NCI-H524 (cell line): ENCODE measurements around the gene TSEN54.

Experiments used
- DNase-seq, 2 experiments: peaks; one replicate each; lab custom pipeline; 2025; lab: John Stamatoyannopoulos, UW

The TSEN54 gene

DNA sequence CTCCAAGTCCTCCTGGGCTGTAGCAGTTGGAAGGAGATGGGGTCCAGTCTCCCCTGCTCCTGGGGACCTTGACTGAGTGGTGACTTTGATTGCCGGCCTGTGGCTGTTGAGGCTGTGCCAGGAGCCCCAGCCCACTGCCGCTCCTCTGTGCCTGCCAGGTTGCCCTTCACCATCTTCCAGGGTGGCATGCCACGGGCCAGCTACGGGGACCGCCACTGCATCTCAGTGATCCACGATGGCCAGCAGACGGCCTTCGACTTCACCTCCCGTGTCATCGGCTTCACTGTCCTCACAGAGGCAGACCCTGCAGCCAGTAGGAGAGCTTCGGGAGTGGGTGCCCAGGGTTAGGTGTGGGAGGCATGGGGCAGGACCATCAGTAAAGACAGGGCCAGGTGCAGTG is 47.9 kb downstream of the TSEN54 start:
- no peak for DNase-seq

DNA sequence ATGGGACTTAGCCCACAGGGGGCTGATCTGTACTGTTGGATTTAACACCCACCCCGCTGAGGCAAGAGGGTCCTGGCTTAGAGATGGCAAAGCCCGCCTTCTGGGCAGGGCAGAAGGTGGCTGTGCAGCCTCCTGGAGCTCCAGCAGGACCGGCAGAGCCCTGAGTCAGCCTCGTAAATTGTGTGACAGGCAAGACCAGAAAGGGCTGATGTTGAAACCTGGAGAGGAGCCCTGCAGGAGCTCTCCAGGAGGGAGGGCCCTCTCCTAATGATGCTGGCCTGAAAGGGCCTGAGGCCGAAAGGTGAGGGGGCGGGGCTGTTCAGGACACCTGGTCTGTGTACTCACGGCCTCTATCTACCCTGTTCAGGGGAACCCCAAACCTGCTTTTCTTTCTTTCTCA is 48.7 kb downstream of the TSEN54 start:
- DNase-seq, result no peak

DNA sequence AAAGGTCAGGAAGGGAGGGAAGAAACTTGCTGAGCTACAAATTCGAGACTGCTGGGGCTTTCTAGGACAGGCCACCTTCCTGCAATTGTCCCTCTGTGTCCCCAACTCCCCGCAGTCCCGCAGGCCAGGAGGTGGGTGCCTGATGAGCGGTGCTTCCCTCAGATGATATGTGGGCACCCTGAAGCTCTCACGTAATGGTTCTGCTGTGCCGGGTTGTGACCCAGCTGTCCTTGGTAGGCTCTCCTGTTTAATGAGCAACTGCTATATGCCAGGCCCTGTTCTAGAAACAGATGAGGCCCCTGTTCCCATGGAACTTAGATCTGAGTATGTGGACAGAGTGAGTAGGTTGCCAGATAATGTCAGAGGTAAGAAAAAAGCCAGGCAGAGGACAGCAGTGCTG is 49.3 kb downstream of the TSEN54 start:
- no peak for DNase-seq

DNA sequence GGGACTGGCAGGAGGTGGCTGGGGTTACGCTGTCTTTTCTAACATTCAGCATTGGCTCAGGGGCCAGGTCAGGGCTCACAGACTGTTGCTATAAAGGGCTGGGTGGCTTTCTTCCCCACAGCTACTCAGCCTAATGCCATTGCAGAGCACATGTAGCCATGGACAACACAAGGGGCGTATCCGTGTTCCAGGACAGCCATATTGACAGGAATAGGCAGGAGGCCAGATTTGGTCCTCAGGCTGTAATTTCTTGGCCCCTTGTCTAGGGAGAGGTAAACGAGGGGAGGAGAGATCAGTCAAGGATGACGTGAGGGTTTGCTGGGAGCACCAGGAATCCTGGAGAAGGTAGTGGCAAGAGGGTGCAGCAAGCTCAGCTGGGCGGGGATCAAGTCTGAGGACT is 50.1 kb downstream of the TSEN54 start:
- DNase-seq, result no peak

DNA sequence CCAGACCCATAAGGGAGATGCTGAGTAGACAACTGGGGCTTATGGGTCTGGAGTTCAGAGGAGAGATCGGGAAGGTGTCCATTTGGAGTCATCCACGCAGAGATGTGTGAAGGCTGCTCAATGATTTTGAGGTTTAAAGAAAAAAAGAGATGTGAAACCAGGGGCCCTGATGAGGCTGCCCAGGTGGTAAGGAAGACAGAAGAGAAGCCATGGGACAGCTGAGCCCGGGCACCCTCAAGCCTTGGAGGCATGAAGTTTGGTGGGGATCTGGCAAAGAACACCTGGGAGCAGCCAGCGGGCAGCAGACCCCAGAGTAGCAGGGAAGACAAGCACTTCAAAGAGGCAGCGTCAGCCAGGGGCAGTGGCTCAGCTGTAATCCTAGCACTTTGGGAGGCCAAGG is 50.5 kb downstream of the TSEN54 start:
- no peak for DNase-seq

DNA sequence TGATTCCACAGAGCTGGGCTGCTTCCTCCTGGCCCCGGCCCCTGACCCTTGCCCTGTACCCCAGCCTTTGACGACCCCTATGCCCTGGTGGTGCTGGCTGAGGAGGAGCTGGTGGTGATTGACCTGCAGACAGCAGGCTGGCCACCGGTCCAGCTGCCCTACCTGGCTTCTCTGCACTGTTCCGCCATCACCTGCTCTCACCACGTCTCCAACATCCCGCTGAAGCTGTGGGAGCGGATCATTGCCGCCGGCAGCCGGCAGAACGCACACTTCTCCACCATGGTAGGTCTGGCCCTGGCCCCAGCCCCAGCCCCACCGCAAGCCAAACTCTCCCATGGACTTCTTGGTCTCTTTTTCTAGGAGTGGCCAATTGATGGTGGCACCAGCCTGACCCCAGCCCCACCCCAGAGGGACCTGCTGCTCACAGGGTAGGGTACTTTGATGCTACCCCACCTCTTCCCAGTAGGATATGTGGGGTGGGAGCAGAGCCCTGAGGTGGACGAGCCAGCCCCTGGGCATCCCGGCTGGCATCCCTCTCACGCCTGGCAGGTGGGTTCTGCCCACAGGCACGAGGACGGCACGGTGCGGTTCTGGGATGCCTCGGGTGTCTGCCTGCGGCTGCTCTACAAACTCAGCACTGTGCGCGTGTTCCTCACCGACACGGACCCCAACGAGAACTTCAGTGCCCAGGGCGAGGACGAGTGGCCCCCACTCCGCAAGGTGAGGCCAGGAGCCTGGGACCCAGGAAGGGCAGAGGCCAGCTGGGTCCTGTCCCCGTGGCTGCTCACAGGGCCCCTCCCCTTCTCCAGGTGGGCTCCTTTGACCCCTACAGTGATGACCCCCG is 52.3 kb downstream of the TSEN54 start:
- no peak for DNase-seq

DNA sequence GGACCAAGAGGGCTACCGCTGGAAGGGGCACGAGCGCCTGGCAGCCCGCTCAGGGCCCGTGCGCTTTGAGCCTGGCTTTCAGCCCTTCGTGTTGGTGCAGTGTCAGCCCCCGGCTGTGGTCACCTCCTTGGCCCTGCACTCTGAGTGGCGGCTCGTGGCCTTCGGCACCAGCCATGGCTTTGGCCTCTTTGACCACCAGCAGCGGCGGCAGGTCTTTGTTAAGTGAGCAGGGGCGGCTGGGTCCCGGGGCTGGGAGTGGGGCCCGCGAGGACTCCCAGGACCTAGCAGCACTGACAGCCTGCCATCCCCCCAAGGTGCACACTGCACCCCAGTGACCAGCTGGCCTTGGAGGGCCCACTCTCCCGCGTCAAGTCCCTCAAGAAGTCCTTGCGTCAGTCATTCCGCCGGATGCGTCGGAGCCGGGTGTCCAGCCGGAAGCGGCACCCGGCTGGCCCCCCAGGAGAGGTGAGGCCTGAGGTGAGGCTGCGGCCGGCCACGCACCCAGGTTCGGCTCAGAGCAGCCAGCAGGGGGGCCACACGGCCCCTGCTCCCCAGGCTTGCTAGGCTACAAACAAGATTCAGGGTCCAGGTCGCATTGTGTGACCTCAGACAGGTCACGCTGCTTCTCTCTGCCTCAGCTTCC is 53.8 kb downstream of the TSEN54 start:
- no peak for DNase-seq

DNA sequence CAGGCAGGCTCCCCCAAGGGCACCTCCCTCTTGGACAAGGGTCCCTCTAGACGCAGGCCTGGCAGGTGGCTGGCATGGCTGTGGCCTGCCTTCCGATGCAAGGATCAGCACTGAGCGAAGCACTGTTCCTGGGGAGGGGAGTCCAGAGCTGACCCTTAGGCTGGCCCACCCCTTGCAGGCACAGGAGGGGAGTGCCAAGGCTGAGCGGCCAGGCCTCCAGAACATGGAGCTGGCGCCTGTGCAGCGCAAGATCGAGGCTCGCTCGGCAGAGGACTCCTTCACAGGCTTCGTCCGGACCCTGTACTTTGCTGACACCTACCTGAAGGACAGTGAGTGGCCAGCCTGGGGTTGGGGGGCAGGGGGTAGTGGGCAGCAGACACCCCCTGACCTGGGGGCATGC is 54.4 kb downstream of the TSEN54 start:
- DNase-seq, result no peak

DNA sequence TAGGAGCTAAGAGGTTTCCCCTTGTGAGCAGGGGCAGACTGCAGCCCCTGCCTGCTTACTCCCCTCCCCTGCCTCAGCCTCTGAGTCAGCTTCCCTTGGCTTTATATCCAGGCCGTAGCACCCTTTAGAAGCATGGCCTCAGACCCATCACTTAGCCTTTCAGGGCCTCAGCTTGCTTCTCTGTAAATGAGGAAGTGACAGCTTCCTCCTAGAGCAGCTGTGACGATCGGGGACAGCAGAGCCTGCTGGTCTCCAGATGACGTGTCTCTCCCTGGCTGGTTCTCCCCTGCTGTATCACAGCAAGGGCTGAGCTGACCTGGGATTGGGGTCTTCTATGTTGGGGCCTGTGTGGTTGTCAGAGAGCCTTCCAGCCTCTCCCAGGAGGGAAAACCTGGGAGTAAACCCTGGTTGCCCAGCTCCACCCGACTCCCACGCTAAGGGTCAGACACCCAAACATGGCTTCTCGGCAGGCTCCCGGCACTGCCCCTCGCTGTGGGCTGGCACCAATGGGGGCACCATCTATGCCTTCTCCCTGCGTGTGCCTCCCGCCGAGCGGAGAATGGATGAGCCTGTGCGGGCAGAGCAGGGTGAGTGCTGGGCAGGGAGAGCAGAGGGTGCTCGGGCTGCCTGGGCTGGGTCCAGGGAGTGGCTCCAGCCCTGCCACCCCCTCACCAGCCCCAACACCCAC is 55.0 kb downstream of the TSEN54 start:
- DNase-seq, result no peak

DNA sequence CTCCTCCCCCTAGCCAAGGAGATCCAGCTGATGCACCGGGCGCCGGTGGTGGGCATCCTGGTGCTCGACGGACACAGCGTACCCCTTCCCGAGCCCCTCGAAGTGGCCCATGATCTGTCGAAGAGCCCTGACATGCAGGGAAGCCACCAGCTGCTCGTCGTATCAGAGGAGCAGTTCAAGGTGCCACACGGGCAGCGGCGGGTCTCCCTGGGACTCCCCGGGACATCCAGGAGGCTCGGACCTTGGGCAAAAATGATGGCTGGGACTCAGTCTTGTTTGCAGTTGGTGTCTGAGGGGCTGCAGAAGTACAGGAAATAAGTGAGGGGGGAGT is 55.5 kb downstream of the TSEN54 start:
- DNase-seq, result no peak

DNA sequence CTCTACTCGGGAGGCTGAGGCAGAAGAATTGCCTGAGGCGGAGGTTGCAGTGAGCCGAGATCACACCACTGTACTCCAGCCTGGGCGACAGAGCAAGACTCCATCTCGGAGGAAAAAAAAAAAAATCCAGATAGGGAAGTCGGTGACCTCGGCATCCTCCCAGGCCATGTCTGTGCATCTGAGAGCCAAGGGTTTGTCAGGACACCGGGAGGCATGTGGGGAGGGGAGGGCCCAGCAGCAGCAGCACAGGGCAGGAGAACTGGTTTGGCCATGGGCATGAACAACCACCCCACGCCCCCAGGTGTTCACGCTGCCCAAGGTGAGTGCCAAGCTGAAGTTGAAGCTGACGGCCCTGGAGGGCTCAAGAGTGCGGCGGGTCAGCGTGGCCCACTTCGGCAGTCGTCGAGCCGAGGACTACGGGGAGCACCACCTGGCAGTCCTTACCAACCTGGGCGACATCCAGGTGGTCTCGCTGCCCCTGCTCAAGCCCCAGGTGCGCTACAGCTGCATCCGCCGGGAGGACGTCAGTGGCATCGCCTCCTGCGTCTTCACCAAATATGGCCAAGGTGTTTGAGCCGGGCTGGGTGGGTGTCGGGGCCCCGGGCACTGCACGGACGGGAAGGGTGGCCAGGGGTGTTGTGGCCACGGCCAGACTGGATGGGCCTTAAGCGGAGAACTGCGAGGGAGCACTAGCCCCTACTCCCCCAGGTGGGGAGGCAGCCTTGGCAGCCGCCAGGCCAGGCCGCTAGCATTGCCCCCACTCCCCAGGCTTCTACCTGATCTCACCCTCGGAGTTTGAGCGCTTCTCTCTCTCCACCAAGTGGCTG is 56.6 kb downstream of the TSEN54 start:
- no peak for DNase-seq

DNA sequence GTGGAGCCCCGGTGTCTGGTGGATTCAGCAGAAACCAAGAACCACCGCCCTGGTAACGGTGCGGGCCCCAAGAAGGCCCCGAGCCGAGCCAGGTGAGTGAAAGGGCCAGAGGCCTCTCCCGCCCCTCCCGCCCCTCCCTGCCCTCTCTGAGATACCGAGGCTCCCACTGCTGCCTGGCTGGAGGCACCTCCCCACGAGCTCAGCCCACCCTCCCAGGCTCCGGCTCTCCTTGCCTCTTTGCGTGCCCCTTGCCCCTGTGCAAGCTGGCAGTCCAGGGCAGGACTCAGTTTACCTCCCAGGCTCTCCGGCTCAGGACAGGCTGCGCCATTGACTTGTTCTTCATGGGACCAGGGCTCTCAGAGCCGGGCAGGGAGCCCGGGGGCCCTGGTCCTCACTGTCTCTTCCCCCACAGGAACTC is 57.2 kb downstream of the TSEN54 start:
- DNase-seq, result no peak

DNA sequence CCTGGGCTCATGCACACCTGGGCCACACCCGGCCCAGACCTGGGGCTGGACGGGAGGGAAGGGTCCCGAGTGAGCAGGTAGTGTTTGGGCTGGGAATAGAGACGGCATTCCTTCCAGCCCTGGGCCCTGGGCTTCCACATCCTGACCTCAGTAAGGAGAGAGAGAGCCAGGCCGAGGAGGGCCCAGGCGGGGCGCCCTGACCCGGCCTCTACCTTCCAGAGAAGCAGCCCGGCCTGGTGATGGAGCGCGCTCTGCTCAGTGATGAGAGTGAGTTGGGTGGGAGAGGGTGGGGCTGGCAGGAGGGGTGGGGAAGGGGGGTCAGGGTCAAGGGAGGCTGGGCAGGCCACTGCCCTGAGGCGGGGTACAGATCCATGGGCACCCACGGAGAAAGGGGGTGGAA is 57.7 kb downstream of the TSEN54 start:
- no peak for DNase-seq
